ENCODE results near the gene PLEKHA7. TPM values are rescaled to one million over a fixed set of nuclear protein-coding genes. Genes with fewer than 3 reads are reported as not detected.

Gene PLEKHA7
- total and polyA plus RNA-seq, 2 donors from 2014 or later = 24.4 to 65.7 TPM

DNA sequence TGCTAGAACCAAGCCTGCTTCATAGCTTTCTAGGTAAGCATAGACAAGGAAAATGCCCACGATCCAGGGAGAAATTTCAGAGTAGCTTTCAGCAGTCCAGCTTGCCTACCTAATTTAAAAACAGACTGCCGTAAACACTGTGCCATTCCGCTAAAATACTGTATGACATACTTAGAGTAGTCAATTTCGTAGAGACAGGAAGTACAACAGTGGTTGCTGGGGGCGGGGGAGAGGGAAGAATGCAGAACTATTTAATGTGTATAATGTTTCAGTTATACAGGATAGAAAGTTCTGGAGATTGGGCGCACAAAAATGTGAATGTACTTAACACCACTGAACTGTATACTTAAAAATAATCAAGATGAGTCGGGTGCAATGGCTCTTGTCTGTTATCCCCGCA lies 219.1 kb downstream of the PLEKHA7 start:
- Histone ChIP-seq H3K9ac (ENCODE audit: low read length in 3 of 3) (no peak overlapping the region), H3K4me3 (ENCODE audit: low read length in 3 of 3) (no peak overlapping the region), H3K4me1 (ENCODE audit: control insufficient read depth in 2 of 3, insufficient read depth in 2 of 3, low read depth in 1 of 3, low read length in 3 of 3) (peaks cover 0 to 4% (median 0%) of the 10 kb centered on the region in 3 donors), H3K36me3 (ENCODE audit: control insufficient read depth in 2 of 3, insufficient read depth in 3 of 3, low read length in 3 of 3) (peaks cover 0 to 44% (median 16%) of the 10 kb centered on the region in 3 donors), H3K27ac (ENCODE audit: low read depth in 2 of 2, low read length in 2 of 2) (no peak overlapping the region), H3K9me3 (ENCODE audit: control insufficient read depth in 2 of 3, insufficient read depth in 1 of 3, low read length in 3 of 3) (no peaks in the 10 kb centered on the region), H3K27me3 (ENCODE audit: control insufficient read depth, insufficient read depth, low read length) (no peaks in the 10 kb centered on the region)
- FAIRE-seq = no peak
- TF ChIP-seq CTCF (IDR thresholded peaks at IDR 0.05; ENCODE audit: borderline replicate concordance, extremely low read depth, insufficient read depth) = no peak
- no peak for DNase-seq
- intact Hi-C loops (cut with DNase I) = no loop called here

DNA sequence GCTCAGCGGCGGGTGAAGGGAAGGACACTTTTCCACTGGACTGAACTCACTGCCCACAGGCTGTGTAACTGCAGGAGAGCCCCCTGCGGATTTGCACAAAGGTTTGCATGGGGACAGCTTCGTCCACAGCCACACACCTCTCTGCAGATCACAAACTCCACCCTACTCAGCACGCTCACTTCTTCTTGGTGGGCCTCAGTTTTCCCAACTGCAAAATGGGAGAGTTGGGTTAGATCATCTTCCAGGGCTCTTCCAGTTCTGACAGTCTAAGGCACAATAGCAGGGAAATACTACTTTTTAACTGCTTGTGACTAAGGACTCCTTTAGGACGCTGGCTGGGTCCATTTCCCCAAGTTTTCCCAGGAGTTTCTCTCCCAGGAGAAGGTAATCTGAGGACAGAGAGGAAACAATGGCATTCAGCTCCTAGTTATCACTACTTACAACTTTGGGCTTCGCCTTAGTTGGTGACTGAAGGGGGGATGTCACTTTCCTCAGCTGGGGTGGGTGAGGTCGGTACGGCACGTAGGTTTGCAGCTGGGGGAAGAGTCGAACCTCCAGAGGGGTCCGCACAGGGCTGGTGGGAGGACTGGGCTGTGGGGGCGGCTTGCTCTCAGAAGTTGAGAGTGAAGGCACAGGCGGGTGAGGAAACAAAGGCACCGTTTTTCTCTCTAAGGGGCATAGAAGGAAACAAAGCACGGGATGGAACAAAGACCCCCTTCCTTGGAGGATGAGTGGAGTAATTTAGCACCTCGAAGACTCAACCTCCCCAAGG lies 220.0 kb downstream of the PLEKHA7 start:
- DNase-seq (no peak), FAIRE-seq (no peak)
- Histone ChIP-seq H3K27ac (ENCODE audit: low read depth in 2 of 2, low read length in 2 of 2) (no peak overlapping the region), H3K4me3 (ENCODE audit: low read length in 3 of 3) (no peak overlapping the region), H3K9me3 (ENCODE audit: control insufficient read depth in 2 of 3, insufficient read depth in 1 of 3, low read length in 3 of 3) (no peaks in the 10 kb centered on the region), H3K27me3 (ENCODE audit: control insufficient read depth, insufficient read depth, low read length) (no peaks in the 10 kb centered on the region), H3K36me3 (ENCODE audit: control insufficient read depth in 2 of 3, insufficient read depth in 3 of 3, low read length in 3 of 3) (peaks cover 0 to 46% (median 18%) of the 10 kb centered on the region in 3 donors), H3K9ac (ENCODE audit: low read length in 3 of 3) (no peak overlapping the region), H3K4me1 (ENCODE audit: control insufficient read depth in 2 of 3, insufficient read depth in 2 of 3, low read depth in 1 of 3, low read length in 3 of 3) (peaks cover 0 to 4% (median 0%) of the 10 kb centered on the region in 3 donors)
- intact Hi-C loops (cut with DNase I) = no loop called here
- TF ChIP-seq CTCF (IDR thresholded peaks at IDR 0.05; ENCODE audit: borderline replicate concordance, extremely low read depth, insufficient read depth) = no peak

- Histone ChIP-seq H3K4me3 (ENCODE audit: low read length in 3 of 3) (no peak overlapping the region), H3K27ac (ENCODE audit: low read depth in 2 of 2, low read length in 2 of 2) (no peak overlapping the region), H3K9ac (ENCODE audit: low read length in 3 of 3) (no peak overlapping the region), H3K9me3 (ENCODE audit: control insufficient read depth in 2 of 3, insufficient read depth in 1 of 3, low read length in 3 of 3) (no peaks in the 10 kb centered on the region), H3K36me3 (ENCODE audit: control insufficient read depth in 2 of 3, insufficient read depth in 3 of 3, low read length in 3 of 3) (peaks cover 0 to 46% (median 18%) of the 10 kb centered on the region in 3 donors), H3K4me1 (ENCODE audit: control insufficient read depth in 2 of 3, insufficient read depth in 2 of 3, low read depth in 1 of 3, low read length in 3 of 3) (peaks cover 0 to 10% (median under 1%) of the 10 kb centered on the region in 3 donors), H3K27me3 (ENCODE audit: control insufficient read depth, insufficient read depth, low read length) (no peaks in the 10 kb centered on the region)
- intact Hi-C loops (cut with DNase I) = no loop called here
- FAIRE-seq = no peak
- no peak for TF ChIP-seq CTCF (IDR thresholded peaks at IDR 0.05; ENCODE audit: borderline replicate concordance, extremely low read depth, insufficient read depth)
- no peak for DNase-seq
Observed at GRCh38 chr11:16793511-16793910, 220.7 kb downstream of the PLEKHA7 start.
